Upper lobe of left lung (tissue), 6 donors: ENCODE measurements around the gene CDKN1B. TPM values are rescaled to one million over a fixed set of nuclear protein-coding genes. Genes with fewer than 3 reads are reported as not detected.

Experiments
- ATAC-seq, 2 donors: fragments of 200-7000 bp; cut with Tn5 transposase; one replicate each; pipeline ENCODE4 v1.9.1; 2022; ENCODE audit warnings: mild to moderate bottlenecking in 2 of 2, moderate library complexity in 2 of 2; ENCODE audit not compliant: low FRiP score in 2 of 2
- DNase-seq, 2 donors: peaks; one replicate each; pipeline ENCODE4 v3.0.0-alpha.2; 2019 to 2020
- H3K27ac ChIP-seq, 4 donors: fragments of 200-600 bp; sonication (generic); one replicate each; pipeline ENCODE4 v1.5.1; 2016 to 2019
- H3K27me3 ChIP-seq, 4 donors: fragments of 200-600 bp; sonication (generic); one replicate each; pipeline ENCODE4 v1.5.1; 2017 to 2019
- H3K36me3 ChIP-seq, 4 donors: fragments of 200-600 bp; sonication (generic); one replicate each; pipeline ENCODE4 v1.5.1; 2016 to 2019
- H3K4me1 ChIP-seq, 4 donors: fragments of 200-600 bp; sonication (generic); one replicate each; pipeline ENCODE4 v1.5.1; 2018 to 2019
- H3K4me3 ChIP-seq, 4 donors: fragments of 200-600 bp; sonication (generic); one replicate each; pipeline ENCODE4 v1.5.1; 2017 to 2019; ENCODE audit warnings: mild to moderate bottlenecking in 2 of 4, moderate library complexity in 1 of 4
- H3K9me3 ChIP-seq, 4 donors: fragments of 200-600 bp; sonication (generic); one replicate each; pipeline ENCODE4 v1.5.1; 2018 to 2019
- CTCF ChIP-seq, 6 experiments: fragments of 450-650 bp in 4 of 6; fragments of 200-600 bp in 2 of 6; sonication (generic) in 2 of 6; IDR thresholded peaks; one replicate each; pipeline ENCODE4 v1.5.1; 2016 to 2019; ENCODE audit warnings: antibody characterized with exemption in 6 of 6
- EP300 ChIP-seq, 4 donors: sonication (generic); formaldehyde crosslinking; IDR thresholded peaks; one replicate each; pipeline ENCODE4 v1.5.1; 2017; ENCODE audit warnings: antibody characterized with exemption in 4 of 4, control low read depth in 2 of 4
- POLR2A ChIP-seq, 4 donors: fragments of 450-650 bp; IDR thresholded peaks; one replicate each; pipeline ENCODE4 v1.5.1; 2016 to 2017; ENCODE audit warnings: antibody characterized with exemption in 4 of 4, mild to moderate bottlenecking in 2 of 4
- POLR2AphosphoS5 ChIP-seq, 2 donors: sonication (generic); formaldehyde crosslinking; IDR thresholded peaks; one replicate each; pipeline ENCODE4 v1.5.1; 2017; ENCODE audit warnings: antibody characterized with exemption in 2 of 2
- WGBS, 2 donors: methylation state at CpG; one replicate each; pipeline ENCODE4 v1.1.5; 2017 to 2018; 5-methylcytosine and 5-hydroxymethylcytosine counted together
- total RNA-seq, 6 donors: library from RNA; depleted of rRNA in 4 of 6; stranded (reverse); fragments of >200 nt in 4 of 6; gene quantifications; one replicate each; pipeline versions ENCODE4 v1.1.0 to v1.2.1, GENCODE V29; 2016 to 2021
- donor health status: DM: no; HTN: no; CAD: no; lungs with moderate emphysema.
- donor health status: DM: no; HTN: yes; CAD: no; lungs with severe emphysema.

The CDKN1B gene
- total RNA-seq, 6 donors from 2014 or later = 42.1 to 85.5 (median 72.3) TPM

GRCh38 chr12:12747278-12747677 lies 30.1 kb downstream of the CDKN1B start:
- ATAC-seq (no peak), DNase-seq (no peak)
- Histone ChIP-seq H3K4me3 (no peak overlapping the region), H3K27me3 (no peaks in the 10 kb centered on the region), H3K4me1 (peaks cover 0 to under 1% (median 0%) of the 10 kb centered on the region in 4 donors), H3K36me3 (no peaks in the 10 kb centered on the region), H3K9me3 (no peaks in the 10 kb centered on the region), H3K27ac (no peak overlapping the region)
- TF ChIP-seq EP300 (IDR thresholded peaks at IDR 0.05) = no peak
- no peak for TF ChIP-seq CTCF (IDR thresholded peaks at IDR 0.05)
- no peak for TF ChIP-seq POLR2AphosphoS5 (IDR thresholded peaks at IDR 0.05)
- TF ChIP-seq POLR2A (IDR thresholded peaks at IDR 0.05) = no peak
- 80 to 81% methylated on average over 3 of the region's 3 CpGs for WGBS, 2 donors

GRCh38 chr12:12748044-12748443 lies 30.9 kb downstream of the CDKN1B start:
- H3K4me1 ChIP-seq = no peaks in the 10 kb centered on the region
- no peak overlapping the region for H3K27ac ChIP-seq
- 59 to 63% methylated on average over 3 of the region's 3 CpGs for whole genome bisulfite sequencing, 2 donors
- H3K9me3 ChIP-seq = no peaks in the 10 kb centered on the region
- H3K27me3 ChIP-seq = no peaks in the 10 kb centered on the region
- H3K4me3 ChIP-seq = no peak overlapping the region
- no peaks in the 10 kb centered on the region for H3K36me3 ChIP-seq
- ATAC-seq (no peak), DNase-seq (no peak)
- no peak for TF ChIP-seq CTCF (IDR thresholded peaks at IDR 0.05)
- no peak for TF ChIP-seq POLR2AphosphoS5 (IDR thresholded peaks at IDR 0.05)
- TF ChIP-seq POLR2A (IDR thresholded peaks at IDR 0.05) = no peak
- TF ChIP-seq EP300 (IDR thresholded peaks at IDR 0.05) = no peak

GRCh38 chr12:12749433-12749832 lies 32.3 kb downstream of the CDKN1B start:
- WGBS, 2 donors = 85 to 98% methylated on average over 7 of the region's 7 CpGs
- H3K4me3 ChIP-seq = peak overlapping the region in 2 of 4 donors; percentile 7 to 11
- DNase-seq = no peak
- no peak overlapping the region for H3K27ac ChIP-seq
- H3K4me1 ChIP-seq = no peaks in the 10 kb centered on the region
- H3K36me3 ChIP-seq = no peaks in the 10 kb centered on the region
- no peaks in the 10 kb centered on the region for H3K9me3 ChIP-seq
- ATAC-seq = peak in 1 of 2 donors; percentile 79
- H3K27me3 ChIP-seq = no peaks in the 10 kb centered on the region
- TF ChIP-seq POLR2A (IDR thresholded peaks at IDR 0.05) (no peak), POLR2AphosphoS5 (IDR thresholded peaks at IDR 0.05) (no peak), EP300 (IDR thresholded peaks at IDR 0.05) (no peak), CTCF (IDR thresholded peaks at IDR 0.05) (no peak)

DNA sequence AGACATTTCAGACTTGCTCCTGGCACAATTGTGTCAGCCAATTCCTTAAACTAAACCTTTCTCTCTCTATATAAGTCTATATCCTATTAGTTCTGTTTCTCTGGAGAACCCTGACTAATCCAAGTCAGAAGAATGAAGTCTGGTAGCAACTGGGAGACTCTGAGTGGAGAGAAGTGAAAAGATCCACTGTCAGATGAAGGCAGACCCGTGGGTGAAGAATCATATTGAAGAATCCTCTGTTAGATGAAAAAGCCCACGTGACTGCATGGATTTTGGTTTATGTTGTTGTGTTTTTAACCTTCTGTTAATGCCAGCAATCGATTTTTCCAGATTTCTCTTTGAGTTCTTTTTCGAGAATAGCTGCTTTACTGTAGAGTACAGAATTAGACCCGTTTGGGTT lies 38.8 kb downstream of the CDKN1B start:
- Histone ChIP-seq H3K27me3 (no peaks in the 10 kb centered on the region), H3K4me3 (no peak overlapping the region), H3K36me3 (no peaks in the 10 kb centered on the region), H3K9me3 (no peaks in the 10 kb centered on the region), H3K4me1 (no peaks in the 10 kb centered on the region), H3K27ac (no peak overlapping the region)
- ATAC-seq (no peak), DNase-seq (no peak)
- 85 to 94% methylated on average over 5 of the region's 5 CpGs for WGBS, 2 donors
- TF ChIP-seq POLR2A (IDR thresholded peaks at IDR 0.05) (no peak), CTCF (IDR thresholded peaks at IDR 0.05) (no peak), POLR2AphosphoS5 (IDR thresholded peaks at IDR 0.05) (no peak), EP300 (IDR thresholded peaks at IDR 0.05) (no peak)

- Histone ChIP-seq H3K27me3 (no peaks in the 10 kb centered on the region), H3K36me3 (no peaks in the 10 kb centered on the region), H3K9me3 (no peaks in the 10 kb centered on the region), H3K4me3 (no peak overlapping the region), H3K4me1 (no peaks in the 10 kb centered on the region), H3K27ac (no peak overlapping the region)
- TF ChIP-seq CTCF (IDR thresholded peaks at IDR 0.05) (no peak), EP300 (IDR thresholded peaks at IDR 0.05) (no peak), POLR2A (IDR thresholded peaks at IDR 0.05) (no peak), POLR2AphosphoS5 (IDR thresholded peaks at IDR 0.05) (no peak)
- ATAC-seq (no peak), DNase-seq (no peak)
- 92 to 96% methylated on average over 2 of the region's 2 CpGs for WGBS, 2 donors
Observed at GRCh38 chr12:12757121-12757520, 40.0 kb downstream of the CDKN1B start.
